ENCODE results near the gene S100A3.
"Not testable (repeated sequence)": the region's sequence is repeated elsewhere in the genome, so short reads cannot be mapped to it uniquely, and the experiment has no call there.

S100A3 gene

GRCh38 chr1:153548722-153549688 lies at the start of gene S100A3:
Gene S100A3 (minus strand): TSS chr1:153549258. CDS start chr1:153548485, 773 bp downstream.
- no peak for DNase-seq (ENCODE audit: low read depth in 2 of 2)

- no peak for DNase-seq (ENCODE audit: low read depth in 2 of 2)
Observed at GRCh38 chr1:153598309-153599172, 49.5 kb upstream of the S100A3 start.

- no peak for DNase-seq (ENCODE audit: low read depth in 2 of 2)
Observed at GRCh38 chr1:153597206-153597605, 48.1 kb upstream of the S100A3 start.

GRCh38 chr1:153592748-153593147 lies 43.7 kb upstream of the S100A3 start:
- DNase-seq (ENCODE audit: low read depth in 2 of 2): no peak

- no peak for DNase-seq (ENCODE audit: low read depth in 2 of 2)
Observed at GRCh38 chr1:153588482-153588881, 39.4 kb upstream of the S100A3 start.

- not testable (repeated sequence) for DNase-seq (ENCODE audit: low read depth in 2 of 2)
Observed at GRCh38 chr1:153588033-153588432, 39.0 kb upstream of the S100A3 start.

GRCh38 chr1:153587314-153587713 lies 38.3 kb upstream of the S100A3 start:
- no peak for DNase-seq (ENCODE audit: low read depth in 2 of 2)

- no peak for DNase-seq (ENCODE audit: low read depth in 2 of 2)
Observed at GRCh38 chr1:153586347-153586746, 37.3 kb upstream of the S100A3 start.

- no peak for DNase-seq (ENCODE audit: low read depth in 2 of 2)
Observed at GRCh38 chr1:153585006-153585405, 35.9 kb upstream of the S100A3 start.

GRCh38 chr1:153583976-153584375 lies 34.9 kb upstream of the S100A3 start:
- DNase-seq (ENCODE audit: low read depth in 2 of 2): no peak

GRCh38 chr1:153583514-153583913 lies 34.5 kb upstream of the S100A3 start:
- not testable (repeated sequence) for DNase-seq (ENCODE audit: low read depth in 2 of 2)

- not testable (repeated sequence) for DNase-seq (ENCODE audit: low read depth in 2 of 2)
Observed at GRCh38 chr1:153582836-153583235, 33.8 kb upstream of the S100A3 start.

GRCh38 chr1:153578936-153579335 lies 29.9 kb upstream of the S100A3 start:
- DNase-seq (ENCODE audit: low read depth in 2 of 2): no peak

GRCh38 chr1:153578490-153578889 lies 29.4 kb upstream of the S100A3 start:
- DNase-seq (ENCODE audit: low read depth in 2 of 2): no peak

- no peak for DNase-seq (ENCODE audit: low read depth in 2 of 2)
Observed at GRCh38 chr1:153577624-153578051, 28.6 kb upstream of the S100A3 start.

GRCh38 chr1:153577138-153577537 lies 28.1 kb upstream of the S100A3 start:
- DNase-seq (ENCODE audit: low read depth in 2 of 2): no peak

GRCh38 chr1:153575497-153575896 lies 26.4 kb upstream of the S100A3 start:
- DNase-seq (ENCODE audit: low read depth in 2 of 2): not testable (repeated sequence)

- not testable (repeated sequence) for DNase-seq (ENCODE audit: low read depth in 2 of 2)
Observed at GRCh38 chr1:153575081-153575491, 26.0 kb upstream of the S100A3 start.

GRCh38 chr1:153573351-153573750 lies 24.3 kb upstream of the S100A3 start:
- no peak for DNase-seq (ENCODE audit: low read depth in 2 of 2)

- no peak for DNase-seq (ENCODE audit: low read depth in 2 of 2)
Observed at GRCh38 chr1:153572569-153573015, 23.5 kb upstream of the S100A3 start.

- no peak for DNase-seq (ENCODE audit: low read depth in 2 of 2)
Observed at GRCh38 chr1:153571706-153572105, 22.6 kb upstream of the S100A3 start.

- DNase-seq (ENCODE audit: low read depth in 2 of 2): no peak
Observed at GRCh38 chr1:153570874-153571273, 21.8 kb upstream of the S100A3 start.

All from stimulated activated CD8-positive, alpha-beta memory T cell treated with anti-CD3 and anti-CD28 coated beads, Interleukin-2, amount 100 ng/mL, for 1 hour (primary cell).